ENCODE data around the gene GNAI1.

GNAI1 gene

GRCh38 chr7:80142853-80143580, 8.4 kb downstream of the GNAI1 start:
- TF ChIP-seq CTCF (IDR thresholded peaks at IDR 0.05; ENCODE audit: low read depth, low read length, poor library complexity, severe bottlenecking) (no peak), EZH2phosphoT487 (IDR thresholded peaks at IDR 0.05; ENCODE audit: borderline replicate concordance, low read length) (no peak)
- Histone ChIP-seq H3K79me2 (ENCODE audit: control insufficient read depth, low read length) (no peaks in the 10 kb centered on the region), H4K20me1 (ENCODE audit: control insufficient read depth, insufficient read depth, low read depth, low read length) (no peaks in the 10 kb centered on the region), H3K27ac (ENCODE audit: low read depth, low read length) (no peak overlapping the region), H3K9me2 (replicated peaks; ENCODE audit: control insufficient read depth, low read length) (no peaks in the 10 kb centered on the region), H3K36me3 (ENCODE audit: control insufficient read depth, low read length) (no peaks in the 10 kb centered on the region), H3F3A (ENCODE audit: control insufficient read depth, insufficient read depth) (no peaks in the 10 kb centered on the region), H3K4me2 (ENCODE audit: low read length) (no peak overlapping the region), H3K9me3 (ENCODE audit: control insufficient read depth, insufficient read depth, low read length) (no peaks in the 10 kb centered on the region), H3K4me3 (ENCODE audit: low read length) (no peak overlapping the region), H3K27me3 (ENCODE audit: control insufficient read depth, low read length) (no peaks in the 10 kb centered on the region), H3K4me1 (ENCODE audit: control insufficient read depth, low read length) (no peaks in the 10 kb centered on the region)

- Histone ChIP-seq H3F3A (ENCODE audit: control insufficient read depth, insufficient read depth) (no peaks in the 10 kb centered on the region), H3K4me3 (ENCODE audit: low read length) (no peak overlapping the region), H3K79me2 (ENCODE audit: control insufficient read depth, low read length) (no peaks in the 10 kb centered on the region), H3K36me3 (ENCODE audit: control insufficient read depth, low read length) (no peaks in the 10 kb centered on the region), H3K4me2 (ENCODE audit: low read length) (no peak overlapping the region), H4K20me1 (ENCODE audit: control insufficient read depth, insufficient read depth, low read depth, low read length) (no peaks in the 10 kb centered on the region), H3K27me3 (ENCODE audit: control insufficient read depth, low read length) (no peaks in the 10 kb centered on the region), H3K9me2 (replicated peaks; ENCODE audit: control insufficient read depth, low read length) (no peaks in the 10 kb centered on the region), H3K27ac (ENCODE audit: low read depth, low read length) (no peak overlapping the region), H3K9me3 (ENCODE audit: control insufficient read depth, insufficient read depth, low read length) (no peaks in the 10 kb centered on the region), H3K4me1 (ENCODE audit: control insufficient read depth, low read length) (no peaks in the 10 kb centered on the region)
- no peak for TF ChIP-seq EZH2phosphoT487 (IDR thresholded peaks at IDR 0.05; ENCODE audit: borderline replicate concordance, low read length)
- no peak for TF ChIP-seq CTCF (IDR thresholded peaks at IDR 0.05; ENCODE audit: low read depth, low read length, poor library complexity, severe bottlenecking)
Measured at GRCh38 chr7:80145780-80146422, 11.3 kb downstream of the GNAI1 start.

DNA sequence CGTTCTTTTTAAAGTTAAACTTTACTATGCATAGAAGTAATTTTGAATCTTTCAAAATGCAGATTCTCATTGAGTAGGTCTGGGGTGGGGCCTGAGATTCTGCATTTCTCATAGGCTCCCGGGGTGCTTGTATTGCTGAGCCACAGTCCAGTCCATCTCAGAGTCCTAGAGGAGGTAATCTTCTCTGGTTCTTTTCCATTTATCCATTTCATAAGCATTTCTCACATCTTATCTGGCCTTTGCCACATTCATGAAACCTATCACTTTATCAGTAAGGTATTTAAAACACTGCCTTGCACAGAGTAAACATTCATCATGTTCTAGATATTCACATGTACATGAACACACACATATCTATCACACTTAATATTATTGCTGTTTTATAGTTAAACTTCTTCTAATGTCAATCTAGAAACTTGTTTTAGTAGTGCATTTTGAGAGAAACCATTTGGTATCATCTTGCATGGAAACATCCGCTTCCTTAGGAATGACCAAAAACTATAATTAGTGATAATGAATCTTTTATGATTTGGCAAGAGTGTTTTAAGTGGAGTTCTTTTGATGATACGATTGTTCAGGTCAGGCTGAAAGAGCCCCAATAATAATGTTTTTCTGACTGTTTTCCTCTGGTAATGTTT, 12.0 kb downstream of the GNAI1 start:
- Histone ChIP-seq H3F3A (ENCODE audit: control insufficient read depth, insufficient read depth) (no peaks in the 10 kb centered on the region), H3K4me3 (ENCODE audit: low read length) (no peak overlapping the region), H3K36me3 (ENCODE audit: control insufficient read depth, low read length) (no peaks in the 10 kb centered on the region), H3K9me2 (replicated peaks; ENCODE audit: control insufficient read depth, low read length) (no peaks in the 10 kb centered on the region), H3K4me1 (ENCODE audit: control insufficient read depth, low read length) (no peaks in the 10 kb centered on the region), H3K9me3 (ENCODE audit: control insufficient read depth, insufficient read depth, low read length) (no peaks in the 10 kb centered on the region), H3K4me2 (ENCODE audit: low read length) (no peak overlapping the region), H3K79me2 (ENCODE audit: control insufficient read depth, low read length) (no peaks in the 10 kb centered on the region), H3K27ac (ENCODE audit: low read depth, low read length) (no peak overlapping the region), H4K20me1 (ENCODE audit: control insufficient read depth, insufficient read depth, low read depth, low read length) (no peaks in the 10 kb centered on the region), H3K27me3 (ENCODE audit: control insufficient read depth, low read length) (no peaks in the 10 kb centered on the region)
- no peak for TF ChIP-seq EZH2phosphoT487 (IDR thresholded peaks at IDR 0.05; ENCODE audit: borderline replicate concordance, low read length)
- no peak for TF ChIP-seq CTCF (IDR thresholded peaks at IDR 0.05; ENCODE audit: low read depth, low read length, poor library complexity, severe bottlenecking)
